ENCODE measurements around the gene SPIRE2. TPM values are rescaled to one million over a fixed set of nuclear protein-coding genes. Genes with fewer than 3 reads are reported as not detected.
"Not testable (repeated sequence)": the region's sequence is repeated elsewhere in the genome, so short reads cannot be mapped to it uniquely, and the experiment has no call there.

Gene SPIRE2
- total RNA-seq, 1 experiment from 2014 or later = 2.7 TPM

DNA sequence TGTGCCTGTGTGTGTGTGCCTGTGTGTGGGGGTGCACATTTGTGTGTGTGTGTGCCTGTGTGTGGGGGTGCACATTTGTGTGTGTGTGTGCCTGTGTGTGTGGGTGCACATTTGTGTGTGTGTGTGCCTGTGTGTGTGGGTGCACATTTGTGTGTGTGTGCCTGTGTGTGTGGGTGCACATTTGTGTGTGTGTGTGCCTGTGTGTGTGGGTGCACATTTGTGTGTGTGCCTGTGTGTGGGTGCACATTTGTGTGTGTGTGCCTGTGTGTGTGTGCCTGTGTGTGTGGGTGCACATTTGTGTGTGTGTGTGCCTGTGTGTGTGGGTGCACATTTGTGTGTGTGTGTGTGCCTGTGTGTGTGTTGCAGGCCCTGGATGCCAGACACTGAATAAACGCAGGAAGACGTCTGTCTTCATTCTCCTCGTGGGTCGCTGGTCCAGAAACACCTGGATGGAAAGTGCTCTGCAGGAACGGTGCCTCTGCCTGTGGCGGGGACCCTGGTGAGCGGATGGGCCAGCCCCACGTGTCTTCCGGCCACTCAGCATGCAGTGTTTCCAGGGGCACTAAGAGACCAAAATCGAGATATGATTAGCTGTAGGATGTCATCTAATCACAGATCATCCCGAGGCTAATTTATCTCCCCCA lies 86.5 kb downstream of the SPIRE2 start:
- peaks cover 10% of the 10 kb centered on the region for H3K36me3 ChIP-seq
- H3K4me3 ChIP-seq; DNase-seq; H3K27me3 ChIP-seq; H3K4me1 ChIP-seq; H3K27ac ChIP-seq; H3K9me3 ChIP-seq (replicated peaks): not testable (repeated sequence)

DNA sequence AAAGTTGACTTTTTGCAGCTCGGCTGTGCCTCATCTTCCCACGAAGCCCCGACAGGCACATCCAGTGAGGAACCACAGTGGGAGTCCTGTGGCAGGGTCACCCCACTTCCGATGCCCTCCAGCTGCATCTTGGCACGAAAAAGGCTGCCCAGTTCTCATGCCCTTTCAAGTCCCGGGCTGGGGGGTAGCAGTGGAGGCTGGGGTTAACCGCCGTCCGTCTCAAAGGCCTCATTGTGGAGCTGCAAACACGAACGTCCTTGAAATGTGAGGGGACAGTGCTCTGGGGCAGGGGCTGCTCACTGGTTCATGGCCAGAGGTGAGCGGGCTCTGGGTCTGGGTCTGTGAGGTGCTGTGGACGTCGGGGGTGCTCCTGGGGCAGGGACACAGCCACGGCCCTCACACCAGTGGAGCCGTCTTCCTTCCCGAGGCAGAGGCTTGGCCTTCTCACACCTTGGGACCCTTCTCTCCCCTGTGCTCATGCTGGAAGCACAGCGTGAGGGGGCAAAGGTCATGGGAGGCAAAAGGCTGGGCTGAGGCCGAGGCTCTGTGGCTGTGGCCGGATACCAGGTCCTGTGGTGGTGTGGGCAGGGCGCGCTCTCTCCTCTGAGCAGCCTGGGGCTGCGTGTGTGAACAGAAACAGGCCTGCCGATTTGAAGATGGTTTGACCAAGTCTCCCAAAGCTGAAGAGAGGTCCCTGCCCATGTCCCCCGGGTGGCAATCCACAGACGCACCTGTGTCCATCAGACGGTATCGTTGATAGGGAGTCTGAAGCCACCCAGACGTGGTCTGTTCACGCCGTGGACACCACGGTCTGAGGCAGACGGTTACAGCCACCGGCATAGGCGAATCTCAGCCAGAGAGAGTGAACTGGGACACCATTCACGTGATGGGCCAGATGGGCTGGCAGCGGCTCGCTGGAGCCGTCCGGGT lies 87.3 kb downstream of the SPIRE2 start:
- Histone ChIP-seq H3K27ac (no peak overlapping the region), H3K36me3 (peaks cover 6% of the 10 kb centered on the region), H3K4me3 (no peak overlapping the region), H3K27me3 (no peaks in the 10 kb centered on the region), H3K4me1 (no peaks in the 10 kb centered on the region; the same call in 1 of the 2 replicates), H3K9me3 (replicated peaks) (no peaks in the 10 kb centered on the region)
- DNase-seq = no peak

DNA sequence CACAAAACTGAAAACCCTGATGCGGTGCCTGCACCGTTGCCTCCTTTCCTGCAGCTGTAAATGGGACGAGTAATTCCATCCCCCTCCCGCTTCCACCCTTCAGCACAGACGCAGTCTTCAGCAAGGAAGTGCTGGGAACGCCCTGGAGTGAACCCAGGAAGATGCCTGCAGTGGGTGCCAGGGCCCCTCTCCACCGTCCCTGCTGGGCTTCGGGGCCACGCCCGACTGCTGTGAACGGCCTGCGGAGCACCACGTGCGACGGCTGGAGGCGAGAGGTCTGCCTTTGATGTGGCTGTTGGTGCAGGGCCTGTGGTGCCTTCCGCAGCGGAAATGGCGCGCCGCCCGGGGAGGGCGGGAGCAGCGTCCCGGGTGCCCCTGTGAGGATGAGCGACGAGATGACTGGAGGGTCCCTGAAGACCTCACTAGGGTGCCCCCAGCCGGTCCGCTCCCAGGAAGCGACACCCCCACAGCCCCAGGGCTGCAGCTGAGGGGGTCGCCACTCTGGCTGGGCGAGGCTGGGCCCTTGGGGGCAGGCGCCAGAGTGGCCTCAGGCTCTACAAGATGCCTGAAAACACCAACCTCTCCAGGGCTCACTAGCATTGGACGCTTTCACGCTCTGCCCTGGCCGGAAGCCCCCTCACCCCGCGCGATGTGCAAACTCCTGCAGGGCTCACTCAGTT lies 89.6 kb downstream of the SPIRE2 start:
- Histone ChIP-seq H3K4me1 (peaks cover 10% of the 10 kb centered on the region; the same call in 1 of the 2 replicates), H3K27me3 (no peaks in the 10 kb centered on the region), H3K4me3 (peak overlapping the region; percentile 51), H3K9me3 (replicated peaks) (no peaks in the 10 kb centered on the region), H3K36me3 (no peaks in the 10 kb centered on the region), H3K27ac (peak overlapping the region; percentile 2; the same call in 1 of the 2 replicates)
- peak; percentile 78 to 80 for DNase-seq

DNA sequence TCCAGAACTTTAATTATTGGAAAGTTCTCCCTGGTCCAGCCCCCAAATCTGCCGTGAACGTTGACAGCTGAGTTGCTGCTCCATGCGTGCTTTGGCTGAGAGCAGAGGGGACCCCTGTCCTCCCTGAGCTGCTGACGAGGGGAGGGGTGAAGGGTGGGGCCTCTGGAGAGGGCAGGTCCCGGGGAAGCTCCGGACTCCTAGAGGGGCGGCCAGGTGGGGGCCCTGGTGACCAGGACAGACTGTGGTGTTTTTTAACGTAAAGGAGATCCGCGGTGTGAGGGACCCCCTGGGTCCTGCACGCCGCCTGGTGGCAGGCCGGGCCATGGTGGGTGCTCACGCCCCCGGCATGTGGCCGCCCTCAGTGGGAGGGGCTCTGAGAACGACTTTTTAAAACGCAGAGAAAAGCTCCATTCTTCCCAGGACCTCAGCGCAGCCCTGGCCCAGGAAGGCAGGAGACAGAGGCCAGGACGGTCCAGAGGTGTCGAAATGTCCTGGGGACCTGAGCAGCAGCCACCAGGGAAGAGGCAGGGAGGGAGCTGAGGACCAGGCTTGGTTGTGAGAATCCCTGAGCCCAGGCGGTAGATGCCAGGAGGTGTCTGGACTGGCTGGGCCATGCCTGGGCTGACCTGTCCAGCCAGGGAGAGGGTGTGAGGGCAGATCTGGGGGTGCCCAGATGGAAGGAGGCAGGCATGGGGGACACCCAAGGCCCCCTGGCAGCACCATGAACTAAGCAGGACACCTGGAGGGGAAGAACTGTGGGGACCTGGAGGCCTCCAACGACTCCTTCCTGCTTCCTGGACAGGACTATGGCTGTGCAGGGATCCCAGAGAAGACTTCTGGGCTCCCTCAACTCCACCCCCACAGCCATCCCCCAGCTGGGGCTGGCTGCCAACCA lies 90.4 kb downstream of the SPIRE2 start, which contains the start of gene MC1R:
MC1R (plus strand) TSS at position 410 of the 895 bp plus-strand sequence; CDS start at position 807, 397 bp downstream.
- Histone ChIP-seq H3K36me3 (no peaks in the 10 kb centered on the region), H3K27me3 (no peaks in the 10 kb centered on the region), H3K4me1 (peaks cover 10% of the 10 kb centered on the region; the same call in 1 of the 2 replicates), H3K27ac (peak within 1 kb of the TSS; percentile 2; the same call in 1 of the 2 replicates), H3K4me3 (peak within 1 kb of the TSS; percentile 51), H3K9me3 (replicated peaks) (no peaks in the 10 kb centered on the region)
- DNase-seq = peak; percentile 48 to 58

DNA sequence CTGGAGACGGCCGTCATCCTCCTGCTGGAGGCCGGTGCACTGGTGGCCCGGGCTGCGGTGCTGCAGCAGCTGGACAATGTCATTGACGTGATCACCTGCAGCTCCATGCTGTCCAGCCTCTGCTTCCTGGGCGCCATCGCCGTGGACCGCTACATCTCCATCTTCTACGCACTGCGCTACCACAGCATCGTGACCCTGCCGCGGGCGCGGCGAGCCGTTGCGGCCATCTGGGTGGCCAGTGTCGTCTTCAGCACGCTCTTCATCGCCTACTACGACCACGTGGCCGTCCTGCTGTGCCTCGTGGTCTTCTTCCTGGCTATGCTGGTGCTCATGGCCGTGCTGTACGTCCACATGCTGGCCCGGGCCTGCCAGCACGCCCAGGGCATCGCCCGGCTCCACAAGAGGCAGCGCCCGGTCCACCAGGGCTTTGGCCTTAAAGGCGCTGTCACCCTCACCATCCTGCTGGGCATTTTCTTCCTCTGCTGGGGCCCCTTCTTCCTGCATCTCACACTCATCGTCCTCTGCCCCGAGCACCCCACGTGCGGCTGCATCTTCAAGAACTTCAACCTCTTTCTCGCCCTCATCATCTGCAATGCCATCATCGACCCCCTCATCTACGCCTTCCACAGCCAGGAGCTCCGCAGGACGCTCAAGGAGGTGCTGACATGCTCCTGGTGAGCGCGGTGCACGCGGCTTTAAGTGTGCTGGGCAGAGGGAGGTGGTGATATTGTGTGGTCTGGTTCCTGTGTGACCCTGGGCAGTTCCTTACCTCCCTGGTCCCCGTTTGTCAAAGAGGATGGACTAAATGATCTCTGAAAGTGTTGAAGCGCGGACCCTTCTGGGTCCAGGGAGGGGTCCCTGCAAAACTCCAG lies 91.5 kb downstream of the SPIRE2 start:
- H3K4me1 ChIP-seq = peaks cover 20% of the 10 kb centered on the region; the same call in 1 of the 2 replicates
- no peaks in the 10 kb centered on the region for H3K27me3 ChIP-seq
- H3K27ac ChIP-seq = no peak overlapping the region
- no peaks in the 10 kb centered on the region for H3K36me3 ChIP-seq
- no peaks in the 10 kb centered on the region for H3K9me3 ChIP-seq (replicated peaks)
- DNase-seq = no peak
- no peak overlapping the region for H3K4me3 ChIP-seq

DNA sequence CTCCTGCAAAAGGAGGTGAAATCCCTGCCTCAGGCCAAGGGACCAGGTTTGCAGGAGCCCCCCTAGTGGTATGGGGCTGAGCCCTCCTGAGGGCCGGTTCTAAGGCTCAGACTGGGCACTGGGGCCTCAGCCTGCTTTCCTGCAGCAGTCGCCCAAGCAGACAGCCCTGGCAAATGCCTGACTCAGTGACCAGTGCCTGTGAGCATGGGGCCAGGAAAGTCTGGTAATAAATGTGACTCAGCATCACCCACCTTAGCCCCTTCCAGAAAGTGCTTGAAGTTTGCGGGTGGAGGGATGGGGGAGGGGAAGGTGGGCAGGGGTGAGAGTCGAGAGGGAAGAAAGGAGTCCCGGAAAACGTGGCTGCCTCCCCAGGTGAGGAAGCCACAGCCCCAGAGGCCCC lies 92.4 kb downstream of the SPIRE2 start:
- peaks cover 25% of the 10 kb centered on the region; the same call in 1 of the 2 replicates for H3K4me1 ChIP-seq

More for the DNA sequence above, 92.4 kb downstream of the SPIRE2 start:
- Histone ChIP-seq H3K36me3 (no peaks in the 10 kb centered on the region), H3K27me3 (no peaks in the 10 kb centered on the region), H3K4me3 (no peak overlapping the region), H3K9me3 (replicated peaks) (no peaks in the 10 kb centered on the region), H3K27ac (no peak overlapping the region)
- DNase-seq = no peak

Other genes with a start within 250 kb of the SPIRE2 start
- 1.6 and 1.7 TPM in 2 replicates for gene DPEP1, start 214.8 kb upstream of the SPIRE2 start, total RNA-seq (2014; rRNA removed; shearing (Covaris generic))
- 71.1 and 75.6 TPM in 2 replicates for gene CHMP1A, start 170.8 kb upstream of the SPIRE2 start, total RNA-seq (2014; rRNA removed; shearing (Covaris generic))
- 9.9 and 12.7 TPM in 2 replicates for gene SPATA33, start 170.6 kb upstream of the SPIRE2 start, total RNA-seq (2014; rRNA removed; shearing (Covaris generic))
- gene CDK10, start 141.8 kb upstream of the SPIRE2 start, total RNA-seq (2014; rRNA removed; shearing (Covaris generic)) = 29.0 and 35.1 TPM in 2 replicates
- gene SPATA2L, start 126.8 kb upstream of the SPIRE2 start, total RNA-seq (2014; rRNA removed; shearing (Covaris generic)) = 6.0 and 7.2 TPM in 2 replicates
- 2.2 and 2.5 TPM in 2 replicates for gene VPS9D1, start 107.6 kb upstream of the SPIRE2 start, total RNA-seq (2014; rRNA removed; shearing (Covaris generic))
- 12.2 and 13.3 TPM in 2 replicates for gene ZNF276, start 106.9 kb upstream of the SPIRE2 start, total RNA-seq (2014; rRNA removed; shearing (Covaris generic))
- gene FANCA, start 11.8 kb upstream of the SPIRE2 start, total RNA-seq (2014; rRNA removed; shearing (Covaris generic)) = 46.1 and 60.2 TPM in 2 replicates
- 60.0 and 65.9 TPM in 2 replicates for gene TCF25, start 45.1 kb downstream of the SPIRE2 start, total RNA-seq (2014; rRNA removed; shearing (Covaris generic))
- 1.6 and 1.7 TPM in 2 replicates for gene MC1R, start 90.4 kb downstream of the SPIRE2 start, total RNA-seq (2014; rRNA removed; shearing (Covaris generic))
- gene TUBB3, start 94.9 kb downstream of the SPIRE2 start, total RNA-seq (2014; rRNA removed; shearing (Covaris generic)) = 47.0 and 48.3 TPM in 2 replicates
- 44.0 and 49.2 TPM in 2 replicates for gene DEF8, start 120.3 kb downstream of the SPIRE2 start, total RNA-seq (2014; rRNA removed; shearing (Covaris generic))
- 13.5 and 14.4 TPM in 2 replicates for gene DBNDD1, start 191.0 kb downstream of the SPIRE2 start, total RNA-seq (2014; rRNA removed; shearing (Covaris generic))
- not detected in 2 replicates for gene PRDM7, start 248.9 kb downstream of the SPIRE2 start, total RNA-seq (2014; rRNA removed; shearing (Covaris generic))